HepG2 (cell line): ENCODE results near the gene GART. TPM values are rescaled to one million over a fixed set of nuclear protein-coding genes. Genes with fewer than 3 reads are reported as not detected.

Experiments used
- ARID2 ChIP-seq: sonication (generic); formaldehyde crosslinking; IDR thresholded peaks from 2 replicates; pipeline ENCODE4 v1.8.1; 2022; ENCODE audit warnings: mild to moderate bottlenecking, missing genetic modification reagents, borderline replicate concordance
- BORCS8-MEF2B ChIP-seq: sonication (generic); formaldehyde crosslinking; IDR thresholded peaks from 2 replicates; pipeline ENCODE4 v1.8.0; 2022; ENCODE audit warnings: mild to moderate bottlenecking, missing genetic modification reagents
- GABPA ChIP-seq, 2 experiments: IDR thresholded peaks; 2 replicates each; pipeline ENCODE4 v1.6.1; 2011 to 2016; ENCODE audit warnings: low read depth in 2 of 2, low read length in 1 of 2, missing biosample characterization in 1 of 2, missing genetic modification characterization in 1 of 2
- KLF12 ChIP-seq: sonication (generic); formaldehyde crosslinking; IDR thresholded peaks from 2 replicates; pipeline ENCODE4 v1.4.0; 2020; ENCODE audit warnings: missing genetic modification reagents, borderline replicate concordance
- LRRFIP1 ChIP-seq: sonication (generic); formaldehyde crosslinking; conservative IDR thresholded peaks from 2 replicates; pipeline ENCODE4 v1.4.0; 2020; ENCODE audit warnings: missing genetic modification reagents
- MIER2 ChIP-seq: IDR thresholded peaks from 2 replicates; pipeline ENCODE4 v1.6.1; 2016; ENCODE audit warnings: missing biosample characterization, missing genetic modification reagents
- NCOA1 ChIP-seq: sonication (generic); formaldehyde crosslinking; IDR thresholded peaks from 2 replicates; pipeline ENCODE4 v1.9.0; 2021; ENCODE audit warnings: missing genetic modification reagents
- NKX3-1 ChIP-seq: sonication (generic); formaldehyde crosslinking; IDR thresholded peaks from 2 replicates; pipeline ENCODE4 v1.5.0; 2020; ENCODE audit warnings: missing genetic modification reagents
- NRL ChIP-seq: sonication (generic); formaldehyde crosslinking; IDR thresholded peaks from 2 replicates; pipeline ENCODE4 v1.5.0; 2020; ENCODE audit warnings: missing genetic modification reagents, mild to moderate bottlenecking, moderate library complexity, borderline replicate concordance
- PRPF4 ChIP-seq: fragments of 200-400 bp; formaldehyde crosslinking; IDR thresholded peaks from 2 replicates; pipeline ENCODE4 v1.6.1; 2016; ENCODE audit warnings: low read length, low read depth; ENCODE audit not compliant: poor library complexity, severe bottlenecking
- SMARCE1 ChIP-seq: fragments of 450-650 bp; IDR thresholded peaks from 2 replicates; pipeline ENCODE4 v1.6.1; 2017; ENCODE audit warnings: borderline replicate concordance
- SRY ChIP-seq: sonication (generic); formaldehyde crosslinking; IDR thresholded peaks from 2 replicates; pipeline ENCODE4 v1.8.0; 2022; ENCODE audit warnings: mild to moderate bottlenecking, missing genetic modification reagents
- STAT6 ChIP-seq: sonication (generic); formaldehyde crosslinking; IDR thresholded peaks from 2 replicates; pipeline ENCODE4 v1.4.0; 2020; ENCODE audit warnings: missing genetic modification reagents, mild to moderate bottlenecking, borderline replicate concordance
- TCF7 ChIP-seq: sonication (generic); IDR thresholded peaks from 2 replicates; pipeline ENCODE4 v1.6.1; 2016; ENCODE audit warnings: antibody characterized with exemption, low read depth
- THRA ChIP-seq: sonication (generic); formaldehyde crosslinking; IDR thresholded peaks from 2 replicates; pipeline ENCODE4 v1.4.0; 2020; ENCODE audit warnings: missing genetic modification reagents, borderline replicate concordance
- ZFP82 ChIP-seq: sonication (generic); formaldehyde crosslinking; IDR thresholded peaks from 2 replicates; pipeline ENCODE4 v1.5.1; 2020; ENCODE audit warnings: mild to moderate bottlenecking, missing genetic modification reagents, borderline replicate concordance
- ZNF609 ChIP-seq: sonication (generic); formaldehyde crosslinking; IDR thresholded peaks from 2 replicates; pipeline ENCODE4 v1.4.0; 2020; ENCODE audit warnings: mild to moderate bottlenecking, missing genetic modification reagents, borderline replicate concordance
- polyA plus RNA-seq, 8 experiments: library from polyadenylated mRNA; depleted of rRNA in 3 of 8; stranded (reverse) in 7 of 8; unstranded in 1 of 8; fragments of >200 nt; fragmentation: Illumina TruSeq in 4 of 8; extraction: Trizol in 4 of 8; gene quantifications; 2 replicates each; pipeline versions ENCODE4 v1.2.1 to v1.2.3, GENCODE V29; 2011 to 2016; ENCODE audit warnings: low read depth in 4 of 8, missing spikeins in 1 of 8, mixed read lengths in 1 of 8; ENCODE audit not compliant: insufficient read depth in 1 of 8
- total RNA-seq, 5 experiments: library from RNA; depleted of rRNA; stranded (reverse); fragments of >200 nt; fragmentation: Illumina TruSeq; extraction: Trizol; gene quantifications; 2 replicates each; pipeline ENCODE4 v1.2.3, GENCODE V29; 2016; ENCODE audit warnings: low read depth in 1 of 5

Gene GART
- total and polyA plus RNA-seq, 2 of the 13 experiments (the other 11 are each of a cell fraction or from before 2014, with no cell fraction given): 17.9 to 109 TPM

GRCh38 chr21:33587792-33588484 is 46.0 kb upstream of the GART start (continued):
- TF ChIP-seq SRY (no peak), ARID2 (no peak), LRRFIP1 (CRISPR knock-in tag) (no peak), SMARCE1 (no peak), TCF7 (no peak), NRL (peak; percentile 7; the same call in 1 of the 2 replicates), BORCS8-MEF2B (CRISPR knock-in tag) (0 out of 2 replicates have a peak, but pooled peaks have one; percentile 14), ZNF609 (CRISPR knock-in tag) (no peak), ZFP82 (no peak), NKX3-1 (CRISPR knock-in tag) (no peak), NCOA1 (no peak), MIER2 (CRISPR knock-in tag) (no peak), STAT6 (CRISPR knock-in tag) (no peak), GABPA (IDR thresholded peaks at IDR 0.05; ENCODE audit: low read depth, low read length) (no peak), GABPA (CRISPR knock-in tag; IDR thresholded peaks at IDR 0.05; ENCODE audit: low read depth) (no peak), THRA (CRISPR knock-in tag) (no peak), KLF12 (CRISPR knock-in tag) (no peak), PRPF4 (no peak)
